ENCODE measurements around the gene DACH1. TPM values are rescaled to one million over a fixed set of nuclear protein-coding genes. Genes with fewer than 3 reads are reported as not detected.

The DACH1 gene
- total RNA-seq, 1 experiment from 2014 or later: not detected

DNA sequence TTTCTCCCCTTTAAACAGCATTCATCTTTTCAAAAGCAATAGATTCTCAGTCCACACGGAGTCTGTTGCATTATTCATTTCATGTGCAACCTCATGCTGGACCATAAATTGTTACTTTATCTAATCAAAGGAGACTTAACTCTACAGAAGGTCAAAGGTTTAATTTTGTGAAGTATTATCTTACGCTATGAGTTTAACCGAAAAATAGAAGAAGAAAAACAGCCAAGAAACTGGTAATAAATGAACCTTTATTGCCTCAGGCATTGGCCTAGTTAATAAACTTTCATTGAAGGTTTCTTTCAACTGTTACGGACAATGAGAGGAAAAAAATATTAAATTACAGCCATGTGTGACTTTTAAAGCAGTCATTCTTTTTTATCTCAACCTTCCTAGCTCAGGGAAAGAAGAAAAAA lies 223.6 kb downstream of the DACH1 start:
- ChIA-PET POLR2A (ENCODE audit: unreplicated experiment) (no interaction called here), CTCF (no interaction called here)
- H3K4me1 ChIP-seq (ENCODE audit: insufficient read depth, low read length): no peaks in the 10 kb centered on the region
- no peak overlapping the region for H3K4me3 ChIP-seq (ENCODE audit: low read length)
- H4K20me1 ChIP-seq (ENCODE audit: low read length): no peaks in the 10 kb centered on the region
- H3K36me3 ChIP-seq (ENCODE audit: low read depth, low read length): no peaks in the 10 kb centered on the region
- H3K4me2 ChIP-seq (ENCODE audit: low read length): no peak overlapping the region
- TF ChIP-seq EZH2 (IDR thresholded peaks at IDR 0.05; ENCODE audit: low read length, unreplicated experiment): no peak
- TF ChIP-seq, protein P1, sequence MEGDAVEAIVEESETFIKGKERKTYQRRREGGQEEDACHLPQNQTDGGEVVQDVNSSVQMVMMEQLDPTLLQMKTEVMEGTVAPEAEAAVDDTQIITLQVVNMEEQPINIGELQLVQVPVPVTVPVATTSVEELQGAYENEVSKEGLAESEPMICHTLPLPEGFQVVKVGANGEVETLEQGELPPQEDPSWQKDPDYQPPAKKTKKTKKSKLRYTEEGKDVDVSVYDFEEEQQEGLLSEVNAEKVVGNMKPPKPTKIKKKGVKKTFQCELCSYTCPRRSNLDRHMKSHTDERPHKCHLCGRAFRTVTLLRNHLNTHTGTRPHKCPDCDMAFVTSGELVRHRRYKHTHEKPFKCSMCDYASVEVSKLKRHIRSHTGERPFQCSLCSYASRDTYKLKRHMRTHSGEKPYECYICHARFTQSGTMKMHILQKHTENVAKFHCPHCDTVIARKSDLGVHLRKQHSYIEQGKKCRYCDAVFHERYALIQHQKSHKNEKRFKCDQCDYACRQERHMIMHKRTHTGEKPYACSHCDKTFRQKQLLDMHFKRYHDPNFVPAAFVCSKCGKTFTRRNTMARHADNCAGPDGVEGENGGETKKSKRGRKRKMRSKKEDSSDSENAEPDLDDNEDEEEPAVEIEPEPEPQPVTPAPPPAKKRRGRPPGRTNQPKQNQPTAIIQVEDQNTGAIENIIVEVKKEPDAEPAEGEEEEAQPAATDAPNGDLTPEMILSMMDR (conservative IDR thresholded peaks at IDR 0.05; ENCODE audit: low read depth, low read length): no peak
- no peak for TF ChIP-seq EZH2phosphoT487 (IDR thresholded peaks at IDR 0.05; ENCODE audit: borderline replicate concordance, low read length)
- no peaks in the 10 kb centered on the region for H3K9me2 ChIP-seq (replicated peaks; ENCODE audit: low read length)
- ATAC-seq: no peak
- intact Hi-C loops (cut with micrococcal nuclease): no loop called here
- H3K27me3 ChIP-seq (ENCODE audit: low read length): 0 out of 2 replicates have a peak, but pooled peaks cover 4% of the 10 kb centered on the region
- no peak overlapping the region for H3K9ac ChIP-seq (ENCODE audit: low read length)
- no peak overlapping the region for H3K27ac ChIP-seq (ENCODE audit: low read length)
- no peak for DNase-seq
- no TSS peak for BruUV-seq (replicated peaks)
- H3K79me2 ChIP-seq (ENCODE audit: low read length): no peaks in the 10 kb centered on the region
- no peak overlapping the region for H2AFZ ChIP-seq (ENCODE audit: low read length)
- H3K9me3 ChIP-seq (ENCODE audit: low read length): no peaks in the 10 kb centered on the region
- no peaks in the 10 kb centered on the region for H3F3A ChIP-seq (ENCODE audit: low read length, unreplicated experiment)

DNA sequence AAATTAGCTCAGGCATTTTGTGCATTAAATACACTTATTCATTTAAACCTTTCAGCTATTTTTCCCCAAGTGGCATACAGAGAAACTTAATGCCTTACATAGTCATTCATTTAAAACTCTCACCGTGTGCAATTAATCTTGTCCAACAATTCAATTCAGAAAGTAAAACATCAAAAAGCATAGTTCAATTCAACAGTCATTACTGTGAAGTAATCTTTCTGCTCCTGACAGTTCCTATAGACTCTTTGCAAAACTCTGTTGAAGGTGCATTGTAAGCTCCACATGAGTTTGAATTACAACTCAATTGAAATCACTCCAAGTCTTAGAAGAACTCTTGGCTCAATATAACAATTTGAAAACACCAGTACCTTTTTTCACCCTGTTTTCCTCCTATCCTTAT lies 228.3 kb downstream of the DACH1 start:
- TF ChIP-seq, protein P1 (conservative IDR thresholded peaks at IDR 0.05; ENCODE audit: low read depth, low read length): no peak
- no peak for TF ChIP-seq EZH2phosphoT487 (IDR thresholded peaks at IDR 0.05; ENCODE audit: borderline replicate concordance, low read length)
- TF ChIP-seq EZH2 (IDR thresholded peaks at IDR 0.05; ENCODE audit: low read length, unreplicated experiment): no peak
- no peaks in the 10 kb centered on the region for H3K36me3 ChIP-seq (ENCODE audit: low read depth, low read length)
- no peaks in the 10 kb centered on the region for H3K27me3 ChIP-seq (ENCODE audit: low read length)
- ATAC-seq: no peak
- H3K9me2 ChIP-seq (replicated peaks; ENCODE audit: low read length): no peaks in the 10 kb centered on the region
- DNase-seq: no peak
- H2AFZ ChIP-seq (ENCODE audit: low read length): no peak overlapping the region
- ChIA-PET POLR2A (ENCODE audit: unreplicated experiment) (no interaction called here), CTCF (no interaction called here)
- no peaks in the 10 kb centered on the region for H3K79me2 ChIP-seq (ENCODE audit: low read length)
- no peaks in the 10 kb centered on the region for H4K20me1 ChIP-seq (ENCODE audit: low read length)
- BruUV-seq (replicated peaks): no TSS peak
- no peak overlapping the region for H3K9ac ChIP-seq (ENCODE audit: low read length)
- intact Hi-C loops (cut with micrococcal nuclease): no loop called here
- H3K27ac ChIP-seq (ENCODE audit: low read length): no peak overlapping the region
- H3K4me3 ChIP-seq (ENCODE audit: low read length): no peak overlapping the region
- no peak overlapping the region for H3K4me2 ChIP-seq (ENCODE audit: low read length)
- no peaks in the 10 kb centered on the region for H3K4me1 ChIP-seq (ENCODE audit: insufficient read depth, low read length)
- H3K9me3 ChIP-seq (ENCODE audit: low read length): no peaks in the 10 kb centered on the region
- H3F3A ChIP-seq (ENCODE audit: low read length, unreplicated experiment): no peaks in the 10 kb centered on the region

DNA sequence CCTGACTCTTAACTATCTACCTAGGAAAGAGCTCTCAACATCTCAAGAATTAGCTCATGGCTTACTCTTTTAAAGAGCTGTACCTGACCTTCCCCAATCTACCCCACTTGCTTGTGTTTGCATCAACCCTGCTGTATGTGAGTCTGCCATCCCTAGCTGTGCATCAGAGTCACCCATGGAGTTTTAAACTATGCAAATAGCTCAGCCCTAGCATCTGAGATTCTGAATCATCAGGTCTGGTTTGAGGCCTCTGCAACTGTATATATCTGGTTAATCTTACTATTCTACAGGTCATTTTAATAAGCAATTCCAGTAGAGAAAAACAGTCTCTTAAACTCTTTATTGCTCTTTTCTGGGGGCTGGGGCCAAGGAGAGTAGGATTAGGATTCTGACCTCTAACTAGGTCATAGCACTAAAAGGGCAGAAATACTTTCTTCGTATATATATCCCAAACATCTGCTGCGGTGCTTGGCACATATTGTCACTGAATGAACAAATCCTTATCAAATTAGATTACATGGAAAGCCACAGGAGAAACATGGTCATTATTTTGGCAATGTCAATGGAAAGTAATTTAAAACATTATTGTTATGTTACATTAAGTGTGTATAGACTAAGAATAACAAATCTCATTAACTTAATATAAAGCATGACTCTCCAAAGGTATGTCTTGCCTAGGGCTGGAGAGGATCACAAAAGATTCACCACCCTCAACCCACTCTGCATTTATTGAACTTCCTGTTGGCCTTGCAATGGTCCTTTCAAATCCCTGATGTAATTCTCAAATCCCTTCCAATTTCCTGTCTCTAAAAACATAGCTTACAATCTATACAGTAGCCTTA lies 232.2 kb downstream of the DACH1 start:
- intact Hi-C loops (cut with micrococcal nuclease): no loop called here
- H3K9me3 ChIP-seq (ENCODE audit: low read length): no peaks in the 10 kb centered on the region
- H3K27ac ChIP-seq (ENCODE audit: low read length): no peak overlapping the region
- no peaks in the 10 kb centered on the region for H3K9me2 ChIP-seq (replicated peaks; ENCODE audit: low read length)
- H3K4me1 ChIP-seq (ENCODE audit: insufficient read depth, low read length): no peaks in the 10 kb centered on the region
- ATAC-seq (no peak; the same call in 1 of the 2 replicates), DNase-seq (no peak)
- H4K20me1 ChIP-seq (ENCODE audit: low read length): no peaks in the 10 kb centered on the region
- H3K36me3 ChIP-seq (ENCODE audit: low read depth, low read length): no peaks in the 10 kb centered on the region
- ChIA-PET CTCF (no interaction called here), POLR2A (ENCODE audit: unreplicated experiment) (no interaction called here)
- no peak overlapping the region for H3K4me3 ChIP-seq (ENCODE audit: low read length)
- BruUV-seq (replicated peaks): no TSS peak
- H3K79me2 ChIP-seq (ENCODE audit: low read length): no peaks in the 10 kb centered on the region
- TF ChIP-seq EZH2phosphoT487 (IDR thresholded peaks at IDR 0.05; ENCODE audit: borderline replicate concordance, low read length) (no peak), EZH2 (IDR thresholded peaks at IDR 0.05; ENCODE audit: low read length, unreplicated experiment) (no peak)
- TF ChIP-seq, protein P1 (conservative IDR thresholded peaks at IDR 0.05; ENCODE audit: low read depth, low read length): no peak
- no peak overlapping the region for H3K9ac ChIP-seq (ENCODE audit: low read length)
- H3F3A ChIP-seq (ENCODE audit: low read length, unreplicated experiment): no peaks in the 10 kb centered on the region
- H3K4me2 ChIP-seq (ENCODE audit: low read length): no peak overlapping the region
- H2AFZ ChIP-seq (ENCODE audit: low read length): no peak overlapping the region
- no peaks in the 10 kb centered on the region for H3K27me3 ChIP-seq (ENCODE audit: low read length)

All from PC-3 (cell line).